Neural cell (in vitro differentiated cells): ENCODE measurements around the gene PIBF1. TPM values are rescaled to one million over a fixed set of nuclear protein-coding genes. Genes with fewer than 3 reads are reported as not detected.

ENCODE experiments used
- H2AFZ ChIP-seq: fragments of 200-600, 300-800 bp; sonication (generic), shearing (Covaris generic); 2 replicates; pipeline ENCODE4 v1.6.0; 2014; ENCODE audit warnings: low read depth, mild to moderate bottlenecking, antibody characterized with exemption, low read length, moderate library complexity
- H3F3A ChIP-seq: fragments of 200-600 bp; shearing (Covaris generic); 2 replicates; pipeline ENCODE4 v1.6.1; 2016; ENCODE audit warnings: mild to moderate bottlenecking, moderate library complexity, mixed read lengths, antibody characterized with exemption, low read length; ENCODE audit not compliant: insufficient read depth, poor library complexity, severe bottlenecking
- H3K27ac ChIP-seq: fragments of 200-600, 300-800 bp; sonication (generic), shearing (Covaris generic); 2 replicates; pipeline ENCODE4 v1.5.1; 2014; ENCODE audit warnings: mild to moderate bottlenecking, low read length, moderate library complexity
- H3K27me3 ChIP-seq: fragments of 300-800, 200-600 bp; sonication (generic), shearing (Covaris generic); 2 replicates; pipeline ENCODE4 v1.6.0; 2014; ENCODE audit warnings: mild to moderate bottlenecking, low read depth, low read length, moderate library complexity; ENCODE audit not compliant: insufficient read depth
- H3K36me3 ChIP-seq: fragments of 300-800, 200-600 bp; sonication (generic), shearing (Covaris generic); 2 replicates; pipeline ENCODE4 v1.5.1; 2014; ENCODE audit warnings: mild to moderate bottlenecking, antibody characterized with exemption, low read length, moderate library complexity; ENCODE audit not compliant: insufficient read depth
- H3K4me2 ChIP-seq: fragments of 300-800, 200-600 bp; sonication (generic), shearing (Covaris generic); 2 replicates; pipeline ENCODE4 v1.6.0; 2014; ENCODE audit warnings: mild to moderate bottlenecking, low read length
- H3K4me3 ChIP-seq: fragments of 300-800, 200-600 bp; sonication (generic), shearing (Covaris generic); 2 replicates; pipeline ENCODE4 v1.5.1; 2014; ENCODE audit warnings: mild to moderate bottlenecking, low read length, moderate library complexity
- H3K79me2 ChIP-seq: fragments of 200-600 bp; shearing (Covaris generic); replicated peaks from 2 replicates; pipeline ENCODE4 v1.6.0; 2014; ENCODE audit warnings: mild to moderate bottlenecking, low read length, moderate library complexity; ENCODE audit not compliant: insufficient read depth
- H3K9ac ChIP-seq: fragments of 300-800, 200-600 bp; sonication (generic), shearing (Covaris generic); 2 replicates; pipeline ENCODE4 v1.6.1; 2016; ENCODE audit warnings: mild to moderate bottlenecking, low read length, mixed read lengths
- H3K9me2 ChIP-seq: fragments of 200-600 bp; shearing (Covaris generic); 2 replicates; pipeline ENCODE4 v1.6.1; 2016; ENCODE audit warnings: mild to moderate bottlenecking, low read length, mixed read lengths; ENCODE audit not compliant: insufficient read depth
- H3K9me3 ChIP-seq: fragments of 200-600, 300-800 bp; sonication (generic), shearing (Covaris generic); 2 replicates; pipeline ENCODE4 v1.6.1; 2016; ENCODE audit warnings: mild to moderate bottlenecking, mixed run types, low read length, moderate library complexity, mixed read lengths
- H4K20me1 ChIP-seq: fragments of 200-600 bp; shearing (Covaris generic); 2 replicates; pipeline ENCODE4 v1.6.1; 2016; ENCODE audit warnings: mild to moderate bottlenecking, mixed run types; ENCODE audit not compliant: insufficient read depth
- EP300 ChIP-seq: fragments of 450-650 bp; conservative IDR thresholded peaks from 2 replicates; pipeline ENCODE4 v1.6.1; 2014; ENCODE audit warnings: antibody characterized with exemption, mild to moderate bottlenecking, moderate library complexity; ENCODE audit not compliant: poor library complexity, severe bottlenecking
- EZH2 ChIP-seq: fragments of 200-600, 300-800 bp; shearing (Covaris generic), sonication (generic); IDR thresholded peaks from 2 replicates; pipeline ENCODE4 v1.6.1; 2014; ENCODE audit warnings: antibody characterized with exemption, low read length, borderline replicate concordance, mild to moderate bottlenecking; ENCODE audit not compliant: insufficient read depth, poor library complexity, severe bottlenecking
- MXI1 ChIP-seq: fragments of 450-650 bp; conservative IDR thresholded peaks from 2 replicates; pipeline ENCODE4 v1.6.1; 2014; ENCODE audit warnings: antibody characterized with exemption, mild to moderate bottlenecking; ENCODE audit not compliant: poor library complexity, severe bottlenecking
- POLR2AphosphoS5 ChIP-seq: IDR thresholded peaks from 2 replicates; pipeline ENCODE4 v1.6.1; 2012
- RAD21 ChIP-seq: fragments of 450-650 bp; conservative IDR thresholded peaks from 2 replicates; pipeline ENCODE4 v1.6.1; 2014; ENCODE audit warnings: antibody characterized with exemption, mild to moderate bottlenecking, moderate library complexity
- SMC3 ChIP-seq: fragments of 450-650 bp; conservative IDR thresholded peaks from 2 replicates; pipeline ENCODE4 v1.6.1; 2014; ENCODE audit warnings: antibody characterized with exemption, mild to moderate bottlenecking, moderate library complexity; ENCODE audit not compliant: poor library complexity
- TAF1 ChIP-seq: IDR thresholded peaks from 2 replicates; pipeline ENCODE4 v1.6.1; 2012; ENCODE audit warnings: low read depth
- polyA plus RNA-seq: library from polyadenylated mRNA; depleted of rRNA; stranded (reverse); fragments of >200 nt; gene quantifications from 2 replicates; pipeline ENCODE4 v1.2.3, GENCODE V29; 2014
- TF ChIP-seq, protein P1 (sequence below): IDR thresholded peaks from 2 replicates; pipeline ENCODE4 v1.6.1; 2012; ENCODE audit warnings: borderline replicate concordance
- TF ChIP-seq, protein P2 (sequence below): fragments of 450-650 bp; IDR thresholded peaks from 2 replicates; pipeline ENCODE4 v1.5.1; 2014; ENCODE audit warnings: antibody characterized with exemption, mild to moderate bottlenecking, moderate library complexity; ENCODE audit not compliant: poor library complexity, severe bottlenecking

The PIBF1 gene
- polyA plus RNA-seq, 1 donor from 2014 or later, result 42.4 TPM

DNA sequence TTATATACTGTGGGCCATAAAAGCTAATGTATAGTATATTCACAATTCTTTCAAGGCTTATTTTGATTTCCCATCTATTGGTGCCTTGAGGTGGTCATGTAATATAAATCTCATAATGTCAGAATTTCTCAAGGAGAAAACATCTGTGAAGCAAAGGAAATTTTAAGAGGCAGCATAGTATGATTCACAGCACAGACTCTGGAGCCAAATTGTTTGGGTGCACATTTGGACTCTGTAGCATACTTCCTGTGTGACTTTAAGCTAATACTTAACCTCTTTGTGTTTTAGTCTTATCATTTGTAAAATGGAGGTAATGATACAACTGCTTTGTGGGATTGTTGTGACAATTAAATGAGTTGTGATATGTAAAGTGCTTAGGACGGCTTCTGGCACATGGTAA, 67.6 kb downstream of the PIBF1 start:
- no peak overlapping the region for H2AFZ ChIP-seq
- TF ChIP-seq POLR2AphosphoS5 (no peak), EP300 (no peak), EZH2 (no peak), RAD21 (no peak), SMC3 (no peak), TAF1 (no peak), MXI1 (no peak)
- TF ChIP-seq, protein P1, sequence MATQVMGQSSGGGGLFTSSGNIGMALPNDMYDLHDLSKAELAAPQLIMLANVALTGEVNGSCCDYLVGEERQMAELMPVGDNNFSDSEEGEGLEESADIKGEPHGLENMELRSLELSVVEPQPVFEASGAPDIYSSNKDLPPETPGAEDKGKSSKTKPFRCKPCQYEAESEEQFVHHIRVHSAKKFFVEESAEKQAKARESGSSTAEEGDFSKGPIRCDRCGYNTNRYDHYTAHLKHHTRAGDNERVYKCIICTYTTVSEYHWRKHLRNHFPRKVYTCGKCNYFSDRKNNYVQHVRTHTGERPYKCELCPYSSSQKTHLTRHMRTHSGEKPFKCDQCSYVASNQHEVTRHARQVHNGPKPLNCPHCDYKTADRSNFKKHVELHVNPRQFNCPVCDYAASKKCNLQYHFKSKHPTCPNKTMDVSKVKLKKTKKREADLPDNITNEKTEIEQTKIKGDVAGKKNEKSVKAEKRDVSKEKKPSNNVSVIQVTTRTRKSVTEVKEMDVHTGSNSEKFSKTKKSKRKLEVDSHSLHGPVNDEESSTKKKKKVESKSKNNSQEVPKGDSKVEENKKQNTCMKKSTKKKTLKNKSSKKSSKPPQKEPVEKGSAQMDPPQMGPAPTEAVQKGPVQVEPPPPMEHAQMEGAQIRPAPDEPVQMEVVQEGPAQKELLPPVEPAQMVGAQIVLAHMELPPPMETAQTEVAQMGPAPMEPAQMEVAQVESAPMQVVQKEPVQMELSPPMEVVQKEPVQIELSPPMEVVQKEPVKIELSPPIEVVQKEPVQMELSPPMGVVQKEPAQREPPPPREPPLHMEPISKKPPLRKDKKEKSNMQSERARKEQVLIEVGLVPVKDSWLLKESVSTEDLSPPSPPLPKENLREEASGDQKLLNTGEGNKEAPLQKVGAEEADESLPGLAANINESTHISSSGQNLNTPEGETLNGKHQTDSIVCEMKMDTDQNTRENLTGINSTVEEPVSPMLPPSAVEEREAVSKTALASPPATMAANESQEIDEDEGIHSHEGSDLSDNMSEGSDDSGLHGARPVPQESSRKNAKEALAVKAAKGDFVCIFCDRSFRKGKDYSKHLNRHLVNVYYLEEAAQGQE, result no peak
- TF ChIP-seq, protein P2, sequence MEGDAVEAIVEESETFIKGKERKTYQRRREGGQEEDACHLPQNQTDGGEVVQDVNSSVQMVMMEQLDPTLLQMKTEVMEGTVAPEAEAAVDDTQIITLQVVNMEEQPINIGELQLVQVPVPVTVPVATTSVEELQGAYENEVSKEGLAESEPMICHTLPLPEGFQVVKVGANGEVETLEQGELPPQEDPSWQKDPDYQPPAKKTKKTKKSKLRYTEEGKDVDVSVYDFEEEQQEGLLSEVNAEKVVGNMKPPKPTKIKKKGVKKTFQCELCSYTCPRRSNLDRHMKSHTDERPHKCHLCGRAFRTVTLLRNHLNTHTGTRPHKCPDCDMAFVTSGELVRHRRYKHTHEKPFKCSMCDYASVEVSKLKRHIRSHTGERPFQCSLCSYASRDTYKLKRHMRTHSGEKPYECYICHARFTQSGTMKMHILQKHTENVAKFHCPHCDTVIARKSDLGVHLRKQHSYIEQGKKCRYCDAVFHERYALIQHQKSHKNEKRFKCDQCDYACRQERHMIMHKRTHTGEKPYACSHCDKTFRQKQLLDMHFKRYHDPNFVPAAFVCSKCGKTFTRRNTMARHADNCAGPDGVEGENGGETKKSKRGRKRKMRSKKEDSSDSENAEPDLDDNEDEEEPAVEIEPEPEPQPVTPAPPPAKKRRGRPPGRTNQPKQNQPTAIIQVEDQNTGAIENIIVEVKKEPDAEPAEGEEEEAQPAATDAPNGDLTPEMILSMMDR, result no peak

DNA sequence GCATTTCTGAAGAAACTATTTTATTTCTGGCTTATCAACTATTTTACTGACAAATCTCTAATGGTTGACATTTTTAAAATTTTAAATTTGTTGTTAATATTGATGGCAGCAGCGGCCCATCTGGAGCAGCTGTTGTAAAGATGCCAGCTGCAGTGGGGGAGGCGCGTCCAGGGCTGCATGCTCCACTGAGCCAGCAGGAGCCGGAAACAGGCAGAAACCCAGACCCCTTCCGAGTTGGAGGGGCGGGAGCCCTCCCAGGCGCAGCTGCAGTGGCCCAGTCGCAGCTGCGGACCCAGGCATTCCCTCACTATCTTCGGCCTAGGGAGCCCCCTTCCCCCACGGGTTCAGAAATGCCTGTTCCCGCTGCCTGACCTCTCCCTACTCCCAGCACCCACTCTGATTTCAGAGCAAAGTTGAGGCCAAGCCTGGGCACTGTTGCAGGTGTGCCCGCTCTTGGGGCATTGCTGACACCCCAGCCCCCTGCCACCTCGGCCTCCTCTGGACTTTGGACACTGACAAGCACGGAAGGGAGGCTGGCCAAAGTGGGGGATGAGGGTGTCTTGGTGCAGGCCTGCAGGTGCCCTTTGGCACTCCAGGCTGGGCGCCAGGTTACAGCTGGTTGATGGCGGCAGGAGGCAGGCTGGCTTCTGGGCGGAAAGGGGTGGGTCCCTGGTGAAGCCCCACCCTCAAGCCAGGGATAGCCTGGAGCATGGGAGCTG, 69.2 kb downstream of the PIBF1 start:
- H3K9me2 ChIP-seq, result no peaks in the 10 kb centered on the region
- no peak overlapping the region for H2AFZ ChIP-seq
- H3K79me2 ChIP-seq, result no peaks in the 10 kb centered on the region
- no peaks in the 10 kb centered on the region for H4K20me1 ChIP-seq
- H3K4me2 ChIP-seq, result no peak overlapping the region
- no peak overlapping the region for H3K27ac ChIP-seq
- TF ChIP-seq SMC3 (no peak), POLR2AphosphoS5 (no peak), MXI1 (no peak), EP300 (no peak), RAD21 (no peak), EZH2 (no peak), TAF1 (no peak)
- TF ChIP-seq, protein P1, result no peak
- TF ChIP-seq, protein P2, result no peak
- H3K9ac ChIP-seq, result no peak overlapping the region
- H3K4me3 ChIP-seq, result no peak overlapping the region
- no peaks in the 10 kb centered on the region for H3K9me3 ChIP-seq
- no peaks in the 10 kb centered on the region for H3F3A ChIP-seq
- H3K36me3 ChIP-seq, result no peaks in the 10 kb centered on the region
- H3K27me3 ChIP-seq, result no peaks in the 10 kb centered on the region

More for the DNA sequence above, 67.6 kb downstream of the PIBF1 start:
- Histone ChIP-seq H3K79me2 (no peaks in the 10 kb centered on the region), H3K27ac (no peak overlapping the region), H4K20me1 (no peaks in the 10 kb centered on the region), H3K4me2 (no peak overlapping the region), H3K36me3 (no peaks in the 10 kb centered on the region), H3K27me3 (no peaks in the 10 kb centered on the region), H3K4me3 (no peak overlapping the region), H3K9me3 (no peaks in the 10 kb centered on the region), H3F3A (no peaks in the 10 kb centered on the region), H3K9ac (no peak overlapping the region), H3K9me2 (no peaks in the 10 kb centered on the region)
